ENCODE measurements around the gene HES7. TPM values are rescaled to one million over a fixed set of nuclear protein-coding genes. Genes with fewer than 3 reads are reported as not detected.

The HES7 gene
- total RNA-seq, 1 donor: 0.09 TPM

- no peak overlapping the region for H3K4me3 ChIP-seq (ENCODE audit: low read depth, low read length)
- no peak for TF ChIP-seq CTCF (IDR thresholded peaks at IDR 0.05; ENCODE audit: insufficient read depth, low read length)
- no peak for DNase-seq (ENCODE audit: low read depth)
Observed at GRCh38 chr17:8100111-8100510, 23.8 kb downstream of the HES7 start.

GRCh38 chr17:8096541-8096940 lies 27.4 kb downstream of the HES7 start:
- no peak for DNase-seq (ENCODE audit: low read depth)
- no peak overlapping the region for H3K4me3 ChIP-seq (ENCODE audit: low read depth, low read length)
- TF ChIP-seq CTCF (IDR thresholded peaks at IDR 0.05; ENCODE audit: insufficient read depth, low read length): no peak

GRCh38 chr17:8095361-8095760 lies 28.5 kb downstream of the HES7 start:
- no peak for DNase-seq (ENCODE audit: low read depth)
- peak; percentile 3 for TF ChIP-seq CTCF (IDR thresholded peaks at IDR 0.05; ENCODE audit: insufficient read depth, low read length)
- no peak overlapping the region for H3K4me3 ChIP-seq (ENCODE audit: low read depth, low read length)

- no peak overlapping the region for H3K4me3 ChIP-seq (ENCODE audit: low read depth, low read length)
- DNase-seq (ENCODE audit: low read depth): no peak
- TF ChIP-seq CTCF (IDR thresholded peaks at IDR 0.05; ENCODE audit: insufficient read depth, low read length): no peak
Observed at GRCh38 chr17:8091033-8091687, 32.7 kb downstream of the HES7 start.

- TF ChIP-seq CTCF (IDR thresholded peaks at IDR 0.05; ENCODE audit: insufficient read depth, low read length): no peak
- DNase-seq (ENCODE audit: low read depth): no peak
- H3K4me3 ChIP-seq (ENCODE audit: low read depth, low read length): no peak overlapping the region
Observed at GRCh38 chr17:8089728-8090127, 34.2 kb downstream of the HES7 start.

- no peak for TF ChIP-seq CTCF (IDR thresholded peaks at IDR 0.05; ENCODE audit: insufficient read depth, low read length)
- H3K4me3 ChIP-seq (ENCODE audit: low read depth, low read length): no peak overlapping the region
- DNase-seq (ENCODE audit: low read depth): no peak
Observed at GRCh38 chr17:8087952-8088230, 36.0 kb downstream of the HES7 start.

Measured in fibroblast of the aortic adventitia (primary cell).